Esophagus muscularis mucosa (tissue), 3 donors: ENCODE measurements around the gene RBM14.

Experiments
- POLR2AphosphoS5 ChIP-seq, 2 donors: sonication (generic); formaldehyde crosslinking; IDR thresholded peaks; one replicate each; pipeline ENCODE4 v1.6.1; 2017; ENCODE audit warnings: antibody characterized with exemption in 2 of 2
- TF ChIP-seq, protein P1 (sequence below), 3 experiments: fragments of 200-600 bp in 2 of 3; fragments of 450-650 bp in 1 of 3; sonication (generic) in 2 of 3; IDR thresholded peaks; one replicate each; pipeline ENCODE4 v1.5.1; 2017 to 2019; ENCODE audit warnings: antibody characterized with exemption in 3 of 3, mild to moderate bottlenecking in 2 of 3, moderate library complexity in 1 of 3

DNA sequence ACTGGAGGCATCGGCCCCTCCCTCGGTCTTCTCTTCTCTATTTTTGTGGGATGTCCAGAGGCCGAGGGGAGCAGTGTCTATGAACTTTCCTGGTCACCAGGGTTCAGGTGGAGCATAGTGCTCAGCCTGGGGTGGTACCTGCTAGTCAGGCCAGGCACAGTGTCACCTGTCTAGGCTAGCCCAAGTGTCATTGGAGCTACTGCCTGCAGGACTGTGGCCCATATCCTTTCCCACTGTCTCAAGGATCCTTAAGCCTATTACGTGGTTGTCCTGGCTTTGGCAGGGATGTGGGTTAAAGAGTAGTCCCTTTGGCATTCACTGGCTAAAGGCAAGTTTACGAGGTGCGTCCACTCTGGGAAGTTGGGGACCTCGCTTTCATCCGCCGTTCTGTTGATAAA, 9.3 kb downstream of the RBM14 start:
- TF ChIP-seq, protein P1, sequence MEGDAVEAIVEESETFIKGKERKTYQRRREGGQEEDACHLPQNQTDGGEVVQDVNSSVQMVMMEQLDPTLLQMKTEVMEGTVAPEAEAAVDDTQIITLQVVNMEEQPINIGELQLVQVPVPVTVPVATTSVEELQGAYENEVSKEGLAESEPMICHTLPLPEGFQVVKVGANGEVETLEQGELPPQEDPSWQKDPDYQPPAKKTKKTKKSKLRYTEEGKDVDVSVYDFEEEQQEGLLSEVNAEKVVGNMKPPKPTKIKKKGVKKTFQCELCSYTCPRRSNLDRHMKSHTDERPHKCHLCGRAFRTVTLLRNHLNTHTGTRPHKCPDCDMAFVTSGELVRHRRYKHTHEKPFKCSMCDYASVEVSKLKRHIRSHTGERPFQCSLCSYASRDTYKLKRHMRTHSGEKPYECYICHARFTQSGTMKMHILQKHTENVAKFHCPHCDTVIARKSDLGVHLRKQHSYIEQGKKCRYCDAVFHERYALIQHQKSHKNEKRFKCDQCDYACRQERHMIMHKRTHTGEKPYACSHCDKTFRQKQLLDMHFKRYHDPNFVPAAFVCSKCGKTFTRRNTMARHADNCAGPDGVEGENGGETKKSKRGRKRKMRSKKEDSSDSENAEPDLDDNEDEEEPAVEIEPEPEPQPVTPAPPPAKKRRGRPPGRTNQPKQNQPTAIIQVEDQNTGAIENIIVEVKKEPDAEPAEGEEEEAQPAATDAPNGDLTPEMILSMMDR (IDR thresholded peaks at IDR 0.05) = no peak
- no peak for TF ChIP-seq POLR2AphosphoS5 (IDR thresholded peaks at IDR 0.05)
